ENCODE results near the gene AJM1. TPM values are rescaled to one million over a fixed set of nuclear protein-coding genes. Genes with fewer than 3 reads are reported as not detected.

Gene AJM1
- total RNA-seq, 1 experiment from 2014 or later = 1.8 TPM

- Mint-ChIP-seq H3K27ac (peak within 1 kb of the TSS in 1 of 3 experiments; percentile 87; a peak in 1 of 7 replicates), H3K4me1 (peaks cover 2 to 5% of the 10 kb centered on the region in 2 experiments; a peak in 3 of 4 replicates), H3K4me3 (no peak within 1 kb of the TSS; a peak in 1 of 5 replicates), H3K27me3 (ENCODE audit: low read depth) (peaks cover 2% of the 10 kb centered on the region), H3K36me3 (ENCODE audit: insufficient read depth in 1 of 3, low read depth in 3 of 3) (peaks cover 0 to 12% (median 10%) of the 10 kb centered on the region in 3 experiments; a peak in 4 of 7 replicates), H3K9me3 (no peaks in the 10 kb centered on the region)
- H3K4ac ChIP-seq (ENCODE audit: low read depth, low read length) = no peak within 1 kb of the TSS
- H3K79me2 ChIP-seq (ENCODE audit: insufficient read depth, low read length) = no peaks in the 10 kb centered on the region
- H3K27me3 ChIP-seq (ENCODE audit: insufficient read depth, low read length) = no peaks in the 10 kb centered on the region
- TF ChIP-seq CTCF (conservative IDR thresholded peaks at IDR 0.05) = no peak
- no peak within 1 kb of the TSS for H3K4me2 ChIP-seq (ENCODE audit: insufficient read depth, insufficient read length, low read length)
- no CpG with 5 or more reads among the region's 23 CpGs for WGBS (ENCODE audit: extremely low coverage, insufficient read length, low lambda C conversion rate)
- H3K79me1 ChIP-seq (ENCODE audit: insufficient read depth, low read depth, low read length, poor library complexity, severe bottlenecking) = no peaks in the 10 kb centered on the region
- H3K56ac ChIP-seq (ENCODE audit: insufficient read length, low read depth, low read length) = no peak within 1 kb of the TSS
- H3K23me2 ChIP-seq (ENCODE audit: insufficient read length, low read depth, low read length, poor library complexity, severe bottlenecking) = peaks cover 8% of the 10 kb centered on the region
- H3K9ac ChIP-seq (ENCODE audit: extremely low read depth, insufficient read length, low read length) = no peak within 1 kb of the TSS
- H4K5ac ChIP-seq (ENCODE audit: insufficient read length, low read depth, low read length) = no peak within 1 kb of the TSS
- H2BK120ac ChIP-seq (ENCODE audit: low read depth, low read length, poor library complexity, severe bottlenecking) = no peak within 1 kb of the TSS
- no peak within 1 kb of the TSS; the same call in 1 of the 2 replicates for H3K14ac ChIP-seq (ENCODE audit: insufficient read depth, low read length)
- H4K8ac ChIP-seq (replicated peaks; ENCODE audit: insufficient read length, low read depth, low read length) = no peak within 1 kb of the TSS
- H4K20me1 ChIP-seq (ENCODE audit: control insufficient read depth, insufficient read depth, insufficient read length) = no peaks in the 10 kb centered on the region
- H3K27ac ChIP-seq (ENCODE audit: insufficient read length, low read depth, low read length) = no peak within 1 kb of the TSS
- H3K23ac ChIP-seq (ENCODE audit: insufficient read length, low read depth, low read length) = no peak within 1 kb of the TSS
- no peak within 1 kb of the TSS for H2BK5ac ChIP-seq (ENCODE audit: insufficient read length, low read length)
- no peak within 1 kb of the TSS for H2AFZ ChIP-seq (ENCODE audit: low read length)
- no peak within 1 kb of the TSS for H2BK15ac ChIP-seq (ENCODE audit: low read depth, low read length)
- H3T11ph ChIP-seq (ENCODE audit: low read length) = no peak within 1 kb of the TSS
- no peaks in the 10 kb centered on the region for H3K4me1 ChIP-seq (ENCODE audit: insufficient read depth, low read length)
- no peaks in the 10 kb centered on the region for H3K9me3 ChIP-seq (ENCODE audit: control insufficient read depth, low read depth, low read length)
- no peak within 1 kb of the TSS for H4K91ac ChIP-seq (ENCODE audit: insufficient read length, low read depth, low read length)
- H2BK12ac ChIP-seq (ENCODE audit: insufficient read length, low read depth, low read length) = no peak within 1 kb of the TSS
- H2AK5ac ChIP-seq (ENCODE audit: insufficient read length, low read length) = no peak within 1 kb of the TSS
- H3K18ac ChIP-seq (ENCODE audit: insufficient read length, low read depth, low read length) = no peak within 1 kb of the TSS
- DNase-seq = no peak
- H2BK20ac ChIP-seq (ENCODE audit: low read depth, low read length, poor library complexity, severe bottlenecking) = no peak within 1 kb of the TSS
Observed at GRCh38 chr9:136851941-136852663, 9.8 kb downstream of the AJM1 start, which contains the start of gene MAMDC4. Gene MAMDC4 (plus strand): TSS chr9:136852346. CDS start chr9:136852417, 71 bp downstream.
